Endothelial cell of umbilical vein (primary cell): ENCODE results near the gene CCDC85B. TPM values are rescaled to one million over a fixed set of nuclear protein-coding genes. Genes with fewer than 3 reads are reported as not detected.

ENCODE experiments used
- BruUV-seq: library from RNA; stranded (reverse); fragments of 400-500 nt; replicated peaks from 2 replicates; lab custom pipeline; 2021; lab: Mats Ljungman, UMichigan
- CTCF ChIA-PET: fragments of 300-600, 350-600 bp; sonication (Branson Sonifier 250); formaldehyde crosslinking; loops from one replicate; lab custom pipeline; 2021; ENCODE audit warnings: antibody characterized with exemption, inconsistent platforms; lab: Charles Lee
- POLR2A ChIA-PET: fragments of 300-600, 350-600 bp; sonication (Branson Sonifier 250); formaldehyde crosslinking; loops from one replicate; lab custom pipeline; 2021; ENCODE audit warnings: antibody characterized with exemption, inconsistent platforms; lab: Charles Lee
- DNase-seq: peaks from one replicate; pipeline ENCODE4 v3.0.0-alpha.2; 2011; ENCODE audit warnings: low read depth, low spot score
- FAIRE-seq: peaks from 2 replicates; lab custom pipeline; 2011; peaks lifted over from hg19 to GRCh38; lab: Jason Lieb, UNC
- H2AFZ ChIP-seq: 2 replicates; pipeline ENCODE4 v1.6.0; 2012; ENCODE audit warnings: low read depth, low read length, control low read depth, inconsistent platforms
- H3K27ac ChIP-seq: 2 replicates; pipeline ENCODE4 v1.5.1; 2011; ENCODE audit warnings: low read depth, mild to moderate bottlenecking, control low read depth, low read length, moderate library complexity; ENCODE audit not compliant: insufficient read depth
- H3K27me3 ChIP-seq, 2 experiments: 2 replicates each; pipeline versions ENCODE4 v1.6.0 to v1.6.1; 2011; ENCODE audit warnings: low read length in 2 of 2, mixed read lengths in 1 of 2; ENCODE audit not compliant: control insufficient read depth in 2 of 2, insufficient read depth in 2 of 2
- H3K36me3 ChIP-seq, 2 experiments: 2 replicates in 1 of 2; 3 replicates in 1 of 2; pipeline ENCODE4 v1.5.1; 2011; ENCODE audit warnings: low read length in 2 of 2, mild to moderate bottlenecking in 1 of 2, moderate library complexity in 1 of 2; ENCODE audit not compliant: control insufficient read depth in 2 of 2, insufficient read depth in 2 of 2; ENCODE audit errors: extremely low read depth in 1 of 2
- H3K4me1 ChIP-seq: 3 replicates; pipeline ENCODE4 v1.5.1; 2011; ENCODE audit warnings: mild to moderate bottlenecking, low read length; ENCODE audit not compliant: control insufficient read depth, insufficient read depth; ENCODE audit errors: extremely low read depth
- H3K4me2 ChIP-seq: 2 replicates; pipeline ENCODE4 v1.6.1; 2011; ENCODE audit warnings: low read length, control low read depth, mixed read lengths; ENCODE audit not compliant: insufficient read depth
- H3K4me3 ChIP-seq, 3 experiments: fragments of 200-600 bp in 1 of 3; sonication (generic), shearing (Covaris generic) in 1 of 3; replicated peaks in 1 of 3; 2 replicates each; pipeline ENCODE4 v1.5.1; 2011 to 2016; ENCODE audit warnings: control low read depth in 3 of 3, low read length in 3 of 3, mild to moderate bottlenecking in 2 of 3, inconsistent platforms in 1 of 3, low read depth in 1 of 3, moderate library complexity in 1 of 3; ENCODE audit not compliant: insufficient read depth in 1 of 3
- H3K79me2 ChIP-seq: 2 replicates; pipeline ENCODE4 v1.6.0; 2012; ENCODE audit warnings: low read length, inconsistent platforms; ENCODE audit not compliant: control insufficient read depth, insufficient read depth
- H3K9ac ChIP-seq: replicated peaks from 2 replicates; pipeline ENCODE3; 2011; ENCODE audit warnings: low read length, control low read depth; ENCODE audit not compliant: insufficient read depth; ENCODE audit errors: extremely low read depth
- H3K9me1 ChIP-seq: replicated peaks from 3 replicates; pipeline ENCODE4 v1.6.0; 2011; ENCODE audit warnings: mild to moderate bottlenecking, low read length; ENCODE audit not compliant: control insufficient read depth, insufficient read depth; ENCODE audit errors: extremely low read depth
- H3K9me3 ChIP-seq: replicated peaks from 2 replicates; pipeline ENCODE4 v1.5.1; 2012; ENCODE audit warnings: low read length, inconsistent platforms; ENCODE audit not compliant: control insufficient read depth, insufficient read depth
- H4K20me1 ChIP-seq: replicated peaks from 2 replicates; pipeline ENCODE3; 2011; ENCODE audit warnings: mild to moderate bottlenecking, low read length; ENCODE audit not compliant: control insufficient read depth, insufficient read depth; ENCODE audit errors: extremely low read depth
- EZH2 ChIP-seq: IDR thresholded peaks from 2 replicates; pipeline ENCODE4 v1.6.1; 2012; ENCODE audit warnings: borderline replicate concordance, low read depth, mild to moderate bottlenecking, moderate library complexity, low read length, inconsistent platforms; ENCODE audit not compliant: severe bottlenecking
- FOS ChIP-seq: IDR thresholded peaks from 2 replicates; pipeline ENCODE4 v1.6.1; 2011; ENCODE audit warnings: mild to moderate bottlenecking, low read length, moderate library complexity, borderline replicate concordance; ENCODE audit not compliant: insufficient read depth
- GATA2 ChIP-seq: IDR thresholded peaks from 2 replicates; pipeline ENCODE4 v1.7.0; 2011; ENCODE audit warnings: low read depth, mild to moderate bottlenecking, moderate library complexity, mixed read lengths, low read length; ENCODE audit not compliant: insufficient read length, insufficient read depth
- JUN ChIP-seq: IDR thresholded peaks from 2 replicates; pipeline ENCODE4 v1.6.1; 2011; ENCODE audit warnings: borderline replicate concordance, low read depth; ENCODE audit not compliant: insufficient read length, insufficient read depth
- MAX ChIP-seq: IDR thresholded peaks from 2 replicates; pipeline ENCODE4 v1.6.1; 2011; ENCODE audit not compliant: insufficient read depth, insufficient read length
- MYC ChIP-seq: IDR thresholded peaks from one replicate; pipeline ENCODE4 v1.6.1; 2011; ENCODE audit warnings: mild to moderate bottlenecking, low read depth, low read length
- POLR2A ChIP-seq: IDR thresholded peaks from 2 replicates; pipeline ENCODE4 v1.6.1; 2012; ENCODE audit warnings: low read depth, mild to moderate bottlenecking, control low read depth, low read length
- POLR2AphosphoS5 ChIP-seq: IDR thresholded peaks from 2 replicates; pipeline ENCODE4 v1.6.1; 2012; ENCODE audit warnings: low read depth, mild to moderate bottlenecking, control low read depth, low read length, moderate library complexity; ENCODE audit not compliant: insufficient read depth
- dilution Hi-C: fragments of 300-500 bp; cut with MboI; formaldehyde crosslinking; loops from one replicate; pipeline ENCODE4 v1.15.0; 2019; ENCODE audit warnings: low sequenced_read_pairs; ENCODE audit not compliant: extremely low pct_ligation_motif_present
- intact Hi-C: fragments of 100-400 bp; cut with micrococcal nuclease; formaldehyde crosslinking; loops from one replicate; pipeline ENCODE4 v1.10.0; 2022
- polyA plus RNA-seq, 4 experiments: library from polyadenylated mRNA; depleted of rRNA in 3 of 4; stranded (reverse) in 3 of 4; unstranded in 1 of 4; fragments of >200 nt; gene quantifications; 2 replicates each; pipeline versions ENCODE4 v1.2.1 to v1.2.3, GENCODE V29; 2011 to 2012; ENCODE audit warnings: missing spikeins in 1 of 4
- total RNA-seq: library from RNA; stranded (reverse); gene quantifications from 2 replicates; pipeline ENCODE4 v1.2.3, GENCODE V29; 2021
- TF ChIP-seq, protein P1 (sequence below), 2 donors: IDR thresholded peaks; 1 replicate in 1 of 2; 2 replicates in 1 of 2; pipeline ENCODE4 v1.5.1; 2011; ENCODE audit warnings: low read length in 2 of 2, mild to moderate bottlenecking in 2 of 2, moderate library complexity in 2 of 2, control low read depth in 1 of 2, inconsistent platforms in 1 of 2, low read depth in 1 of 2; ENCODE audit not compliant: insufficient read depth in 1 of 2; ENCODE audit errors: extremely low read depth in 1 of 2

The CCDC85B gene
- total and polyA plus RNA-seq, 2 donors (not counting 3 experiments of a cell fraction or from before 2014, with no cell fraction given) = 105 to 107 TPM

DNA sequence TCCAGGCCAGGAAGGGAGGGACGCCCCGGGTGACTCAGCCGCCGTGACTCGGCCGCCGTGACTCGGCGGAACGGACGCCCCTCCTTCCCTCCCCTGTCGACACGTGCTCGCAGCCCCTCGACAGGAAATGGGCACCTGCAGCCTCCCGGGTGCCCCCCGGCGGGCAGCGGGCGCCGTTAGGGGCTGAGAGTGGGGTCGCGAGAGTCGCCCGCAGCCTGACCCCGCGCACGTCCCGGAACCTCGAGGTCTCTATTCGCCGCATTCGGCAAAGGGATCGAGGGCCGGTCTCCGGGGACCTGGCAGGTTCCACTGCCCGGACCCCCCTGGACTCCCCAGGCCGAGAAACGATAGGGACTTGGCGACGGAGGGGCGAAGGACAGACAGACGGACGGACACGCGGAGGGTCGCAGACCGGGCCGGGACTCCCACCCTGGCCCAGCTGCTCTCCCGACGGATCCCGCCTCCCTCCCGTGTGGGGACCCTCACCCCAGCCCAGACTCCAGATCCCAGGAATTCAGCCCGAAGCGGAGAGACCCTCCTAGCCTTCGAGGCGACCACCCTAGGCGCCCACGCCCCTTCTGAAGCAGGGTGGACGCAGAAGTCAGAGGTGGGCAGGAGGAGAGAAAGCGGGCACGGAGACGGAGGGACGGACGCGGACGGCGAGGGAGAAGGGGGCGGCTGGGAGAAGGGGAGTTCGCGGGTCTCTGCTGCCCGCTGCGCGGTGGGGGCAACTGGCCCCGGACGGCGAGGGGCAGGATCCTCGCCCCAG, 9.1 kb downstream of the CCDC85B start:
- H3K4me1 ChIP-seq = peaks cover 42% of the 10 kb centered on the region

More for the DNA sequence above, 9.1 kb downstream of the CCDC85B start:
- BruUV-seq = TSS peak; percentile 50
- H3K9me3 ChIP-seq = no peaks in the 10 kb centered on the region
- intact Hi-C loops = loop anchor here (1.0 kb wide), 2 partner anchors 8 to 16 kb away; no protein-coding TSS in a partner anchor
- H3K79me2 ChIP-seq = peaks cover 52% of the 10 kb centered on the region
- H3K36me3 ChIP-seq = peaks cover 5 to 8% of the 10 kb centered on the region in 2 experiments
- TF ChIP-seq FOS (peak; percentile 95), POLR2A (peak; percentile 65), EZH2 (no peak), POLR2AphosphoS5 (peak; percentile 90), MAX (peak; percentile 80), GATA2 (no peak), MYC (peak; percentile 98), JUN (peak; percentile 24)
- TF ChIP-seq, protein P1, sequence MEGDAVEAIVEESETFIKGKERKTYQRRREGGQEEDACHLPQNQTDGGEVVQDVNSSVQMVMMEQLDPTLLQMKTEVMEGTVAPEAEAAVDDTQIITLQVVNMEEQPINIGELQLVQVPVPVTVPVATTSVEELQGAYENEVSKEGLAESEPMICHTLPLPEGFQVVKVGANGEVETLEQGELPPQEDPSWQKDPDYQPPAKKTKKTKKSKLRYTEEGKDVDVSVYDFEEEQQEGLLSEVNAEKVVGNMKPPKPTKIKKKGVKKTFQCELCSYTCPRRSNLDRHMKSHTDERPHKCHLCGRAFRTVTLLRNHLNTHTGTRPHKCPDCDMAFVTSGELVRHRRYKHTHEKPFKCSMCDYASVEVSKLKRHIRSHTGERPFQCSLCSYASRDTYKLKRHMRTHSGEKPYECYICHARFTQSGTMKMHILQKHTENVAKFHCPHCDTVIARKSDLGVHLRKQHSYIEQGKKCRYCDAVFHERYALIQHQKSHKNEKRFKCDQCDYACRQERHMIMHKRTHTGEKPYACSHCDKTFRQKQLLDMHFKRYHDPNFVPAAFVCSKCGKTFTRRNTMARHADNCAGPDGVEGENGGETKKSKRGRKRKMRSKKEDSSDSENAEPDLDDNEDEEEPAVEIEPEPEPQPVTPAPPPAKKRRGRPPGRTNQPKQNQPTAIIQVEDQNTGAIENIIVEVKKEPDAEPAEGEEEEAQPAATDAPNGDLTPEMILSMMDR (IDR thresholded peaks at IDR 0.05; ENCODE audit: extremely low read depth in 1 of 2, insufficient read depth in 1 of 2, low read depth in 1 of 2, low read length in 2 of 2) = peak in 1 of 2 donors; percentile 11
- ChIA-PET CTCF (interaction anchor here (3.4 to 6.2 kb wide), 3 partner anchors 9 to 16 kb away, joined by 13 to 69 read pairs (median 17); partner anchors contain the start of genes CCDC85B and FIBP), POLR2A (interaction anchor here (0.7 to 4.2 kb wide), 6 partner anchors 8 to 85 kb away, joined by 3 to 29 read pairs (median 13); partner anchors contain the start of genes CCDC85B and FIBP)
- dilution Hi-C loops = no loop called here
- no peak for FAIRE-seq
- H3K27me3 ChIP-seq = no peaks in the 10 kb centered on the region
- H3K27ac ChIP-seq = peak overlapping the region; percentile 87
- peak; percentile 73 for DNase-seq
- no peak overlapping the region for H2AFZ ChIP-seq
- H3K9me1 ChIP-seq = no peaks in the 10 kb centered on the region
- H3K4me3 ChIP-seq = peak overlapping the region; percentile 58 to 79 (median 69)
- peak overlapping the region; percentile 1 for H3K4me2 ChIP-seq
- peak overlapping the region; percentile 99 for H3K9ac ChIP-seq
- H4K20me1 ChIP-seq = no peaks in the 10 kb centered on the region
